Large intestine (tissue), 12 donors: ENCODE results near the gene RPL26. TPM values are rescaled to one million over a fixed set of nuclear protein-coding genes. Genes with fewer than 3 reads are reported as not detected.

Experiments used
- DNase-seq, 2 donors: peaks; one replicate each; pipeline versions ENCODE4 v3.0.0 to v3.0.0-alpha.2; 2013
- H3K27ac ChIP-seq: one replicate; pipeline ENCODE4 v1.5.1; 2013; ENCODE audit warnings: low read length
- H3K27me3 ChIP-seq: 2 replicates; pipeline ENCODE4 v1.6.1; 2013; ENCODE audit warnings: low read length; ENCODE audit not compliant: control insufficient read depth, insufficient read depth
- H3K36me3 ChIP-seq: 2 replicates; pipeline ENCODE4 v1.6.1; 2013; ENCODE audit warnings: low read length; ENCODE audit not compliant: control insufficient read depth, insufficient read depth
- H3K4me1 ChIP-seq: one replicate; pipeline ENCODE4 v1.6.1; 2013; ENCODE audit warnings: low read length; ENCODE audit not compliant: control insufficient read depth, insufficient read depth
- H3K4me3 ChIP-seq: one replicate; pipeline ENCODE4 v1.5.1; 2013; ENCODE audit warnings: low read length
- H3K9me3 ChIP-seq: one replicate; pipeline ENCODE4 v1.6.1; 2013; ENCODE audit warnings: mild to moderate bottlenecking, low read depth, low read length, moderate library complexity; ENCODE audit not compliant: control insufficient read depth
- WGBS: methylation state at CpG from one replicate; pipeline ENCODE4 v1.1.5; 2013; ENCODE audit warnings: low lambda C conversion rate; ENCODE audit not compliant: insufficient coverage; 5-methylcytosine and 5-hydroxymethylcytosine counted together
- long read RNA-seq, 11 donors: transcript quantifications; one replicate each; lab custom pipeline, GENCODE V29; 2026
- polyA plus RNA-seq: library from polyadenylated mRNA; unstranded; fragments of 120-200 nt; gene quantifications from one replicate; pipeline ENCODE4 v1.2.1, GENCODE V29; 2013

RPL26 gene
- polyA plus RNA-seq, result 3,709 TPM
- long read RNA-seq, donor 1, transcript RPL26-204 (3 exons, 1,002 nt), result minor isoform, 30 of 1,584 reads
- long read RNA-seq, donor 1, transcript RPL26-202 (2 exons, 456 nt), result minor isoform, 48 of 1,584 reads
- long read RNA-seq, donor 1, transcript RPL26-214 (4 exons, 528 nt), result major isoform, 1,176 of 1,584 reads
- long read RNA-seq, donor 1, transcript RPL26-203 (2 exons, 569 nt), result minor isoform, 13 of 1,584 reads
- long read RNA-seq, donor 1, partial matches to known transcripts, result 245 of 1,584 reads
- long read RNA-seq, donor 1, other reads (novel, unspliced or antisense), result 66 of 1,584 reads
- long read RNA-seq, donor 2, transcript RPL26-204 (3 exons, 1,002 nt), result minor isoform, 71 of 2,974 reads
- long read RNA-seq, donor 2, transcript RPL26-214 (4 exons, 528 nt), result major isoform, 2,076 of 2,974 reads
- long read RNA-seq, donor 2, transcript RPL26-203 (2 exons, 569 nt), result minor isoform, 23 of 2,974 reads
- long read RNA-seq, donor 2, transcript RPL26-202 (2 exons, 456 nt), result minor isoform, 87 of 2,974 reads
- long read RNA-seq, donor 2, partial matches to known transcripts, result 612 of 2,974 reads
- long read RNA-seq, donor 2, other reads (novel, unspliced or antisense), result 89 of 2,974 reads
- long read RNA-seq, donor 3, result 0 reads
- long read RNA-seq, donor 4, transcript RPL26-214 (4 exons, 528 nt), result major isoform, 296 of 394 reads
- long read RNA-seq, donor 4, transcript RPL26-202 (2 exons, 456 nt), result minor isoform, 7 of 394 reads
- long read RNA-seq, donor 4, partial matches to known transcripts, result 70 of 394 reads
- long read RNA-seq, donor 4, other reads (novel, unspliced or antisense), result 13 of 394 reads
- long read RNA-seq, donor 5, transcript RPL26-204 (3 exons, 1,002 nt), result minor isoform, 16 of 1,619 reads
- long read RNA-seq, donor 5, transcript RPL26-202 (2 exons, 456 nt), result minor isoform, 35 of 1,619 reads
- long read RNA-seq, donor 5, transcript RPL26-203 (2 exons, 569 nt), result minor isoform, 10 of 1,619 reads
- long read RNA-seq, donor 5, transcript RPL26-214 (4 exons, 528 nt), result major isoform, 1,207 of 1,619 reads
- long read RNA-seq, donor 5, partial matches to known transcripts, result 276 of 1,619 reads
- long read RNA-seq, donor 5, other reads (novel, unspliced or antisense), result 64 of 1,619 reads
- long read RNA-seq, donor 6, transcript RPL26-203 (2 exons, 569 nt), result minor isoform, 31 of 2,793 reads
- long read RNA-seq, donor 6, transcript RPL26-214 (4 exons, 528 nt), result major isoform, 1,787 of 2,793 reads
- long read RNA-seq, donor 6, transcript RPL26-202 (2 exons, 456 nt), result minor isoform, 181 of 2,793 reads
- long read RNA-seq, donor 6, transcript RPL26-204 (3 exons, 1,002 nt), result minor isoform, 88 of 2,793 reads
- long read RNA-seq, donor 6, partial matches to known transcripts, result 592 of 2,793 reads
- long read RNA-seq, donor 6, other reads (novel, unspliced or antisense), result 92 of 2,793 reads
- long read RNA-seq, donor 7, transcript RPL26-202 (2 exons, 456 nt), result minor isoform, 68 of 1,384 reads
- long read RNA-seq, donor 7, transcript RPL26-204 (3 exons, 1,002 nt), result minor isoform, 50 of 1,384 reads
- long read RNA-seq, donor 7, transcript RPL26-203 (2 exons, 569 nt), result minor isoform, 13 of 1,384 reads
- long read RNA-seq, donor 7, transcript RPL26-214 (4 exons, 528 nt), result major isoform, 957 of 1,384 reads
- long read RNA-seq, donor 7, partial matches to known transcripts, result 234 of 1,384 reads
- long read RNA-seq, donor 7, other reads (novel, unspliced or antisense), result 53 of 1,384 reads
- long read RNA-seq, donor 8, transcript RPL26-203 (2 exons, 569 nt), result minor isoform, 29 of 4,423 reads
- long read RNA-seq, donor 8, transcript RPL26-214 (4 exons, 528 nt), result major isoform, 3,385 of 4,423 reads
- long read RNA-seq, donor 8, transcript RPL26-204 (3 exons, 1,002 nt), result minor isoform, 124 of 4,423 reads
- long read RNA-seq, donor 8, transcript RPL26-202 (2 exons, 456 nt), result minor isoform, 146 of 4,423 reads
- long read RNA-seq, donor 8, partial matches to known transcripts, result 636 of 4,423 reads
- long read RNA-seq, donor 8, other reads (novel, unspliced or antisense), result 84 of 4,423 reads
- long read RNA-seq, donor 9, transcript RPL26-204 (3 exons, 1,002 nt), result minor isoform, 130 of 4,255 reads
- long read RNA-seq, donor 9, transcript RPL26-208 (2 exons, 534 nt), result minor isoform, 35 of 4,255 reads
- long read RNA-seq, donor 9, transcript RPL26-202 (2 exons, 456 nt), result minor isoform, 175 of 4,255 reads
- long read RNA-seq, donor 9, transcript RPL26-214 (4 exons, 528 nt), result major isoform, 3,061 of 4,255 reads
- long read RNA-seq, donor 9, partial matches to known transcripts, result 652 of 4,255 reads
- long read RNA-seq, donor 9, other reads (novel, unspliced or antisense), result 177 of 4,255 reads
- long read RNA-seq, donor 10, transcript RPL26-204 (3 exons, 1,002 nt), result minor isoform, 70 of 3,286 reads
- long read RNA-seq, donor 10, transcript RPL26-202 (2 exons, 456 nt), result minor isoform, 167 of 3,286 reads
- long read RNA-seq, donor 10, transcript RPL26-203 (2 exons, 569 nt), result minor isoform, 19 of 3,286 reads
- long read RNA-seq, donor 10, transcript RPL26-214 (4 exons, 528 nt), result major isoform, 2,376 of 3,286 reads
- long read RNA-seq, donor 10, partial matches to known transcripts, result 522 of 3,286 reads
- long read RNA-seq, donor 10, other reads (novel, unspliced or antisense), result 126 of 3,286 reads
- long read RNA-seq, donor 11, transcript RPL26-214 (4 exons, 528 nt), result major isoform, 1,305 of 1,895 reads
- long read RNA-seq, donor 11, transcript RPL26-204 (3 exons, 1,002 nt), result minor isoform, 38 of 1,895 reads
- long read RNA-seq, donor 11, transcript RPL26-203 (2 exons, 569 nt), result minor isoform, 13 of 1,895 reads
- long read RNA-seq, donor 11, transcript RPL26-202 (2 exons, 456 nt), result minor isoform, 99 of 1,895 reads
- long read RNA-seq, donor 11, partial matches to known transcripts, result 355 of 1,895 reads
- long read RNA-seq, donor 11, other reads (novel, unspliced or antisense), result 68 of 1,895 reads

DNA sequence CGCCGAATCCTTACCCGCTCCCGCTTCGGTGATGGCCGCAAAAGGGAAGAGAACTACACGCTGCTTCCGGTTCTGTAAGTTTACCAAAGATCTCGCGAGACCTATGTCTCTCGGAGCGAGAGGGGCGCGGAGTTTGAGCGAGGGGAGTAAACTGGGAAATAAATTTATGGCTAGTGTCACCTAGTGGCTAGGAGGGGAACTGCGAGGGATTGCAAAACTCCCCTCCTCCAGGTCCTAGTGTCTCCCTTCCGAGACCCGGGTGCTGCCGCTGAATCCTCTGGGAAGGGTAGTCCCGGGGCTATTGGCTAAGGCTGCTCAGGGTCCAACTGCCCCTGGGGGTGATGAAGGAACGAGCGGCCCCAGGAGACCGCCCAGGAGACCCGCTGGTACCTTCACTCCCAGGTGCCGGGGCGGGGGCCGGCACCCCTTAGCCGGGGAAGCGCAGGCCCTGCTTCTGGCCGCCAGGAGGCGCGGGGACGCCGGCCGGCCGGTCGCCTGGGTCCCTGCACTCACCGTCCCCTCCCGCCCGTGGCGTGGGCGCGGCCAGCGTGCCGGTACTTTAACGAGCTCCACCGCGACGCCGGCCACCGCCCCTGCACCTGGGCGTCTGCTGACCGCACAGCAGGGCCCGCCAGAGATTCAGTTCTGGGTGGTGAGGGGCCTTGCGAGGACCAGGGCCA is at the start of gene RPL26:
TSS of gene RPL26 (minus strand) at position 51 of the 680 bp plus-strand sequence. CDS start 883 bp downstream, outside the sequence.
- no CpG with 5 or more reads among the region's 55 CpGs for WGBS
- peaks cover 21% of the 10 kb centered on the region for H3K4me1 ChIP-seq
- DNase-seq, result peak; percentile 97 to 99
- peaks cover 36% of the 10 kb centered on the region for H3K36me3 ChIP-seq
- H3K4me3 ChIP-seq, result peak within 1 kb of the TSS; percentile 90
- peak within 1 kb of the TSS; percentile 93 for H3K27ac ChIP-seq
- no peaks in the 10 kb centered on the region for H3K27me3 ChIP-seq
- no peaks in the 10 kb centered on the region for H3K9me3 ChIP-seq

DNA sequence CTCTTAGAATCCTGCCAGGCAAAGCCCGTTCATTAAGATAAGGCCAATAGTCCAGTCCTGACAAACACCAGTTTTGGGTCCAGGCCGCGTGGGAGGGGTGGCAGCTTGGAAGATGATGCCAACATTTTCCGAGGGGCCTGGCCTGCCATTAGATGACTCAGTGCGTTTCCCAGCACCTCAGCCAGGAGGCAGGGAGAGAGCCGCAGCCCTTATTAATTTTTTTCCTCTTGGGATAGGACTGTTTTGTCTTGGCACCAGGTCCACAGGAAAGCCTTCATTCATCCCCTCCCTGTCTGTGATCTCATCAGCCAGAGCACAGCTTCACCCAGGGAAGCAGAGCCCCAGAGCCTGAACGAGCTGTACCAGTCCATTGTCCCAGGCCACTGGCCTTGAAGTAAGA is 48.0 kb upstream of the RPL26 start:
- no peaks in the 10 kb centered on the region for H3K27me3 ChIP-seq
- H3K9me3 ChIP-seq, result no peaks in the 10 kb centered on the region
- H3K4me3 ChIP-seq, result no peak overlapping the region
- H3K4me1 ChIP-seq, result no peaks in the 10 kb centered on the region
- DNase-seq, result no peak
- H3K27ac ChIP-seq, result no peak overlapping the region
- H3K36me3 ChIP-seq, result no peaks in the 10 kb centered on the region
- WGBS, result no CpG with 5 or more reads among the region's 7 CpGs

GRCh38 chr17:8426802-8427201 is 43.8 kb upstream of the RPL26 start:
- H3K4me1 ChIP-seq, result no peaks in the 10 kb centered on the region
- WGBS, result no CpG with 5 or more reads among the region's 3 CpGs
- H3K27me3 ChIP-seq, result no peaks in the 10 kb centered on the region
- no peak overlapping the region for H3K27ac ChIP-seq
- H3K36me3 ChIP-seq, result no peaks in the 10 kb centered on the region
- no peak overlapping the region for H3K4me3 ChIP-seq
- no peak for DNase-seq
- no peaks in the 10 kb centered on the region for H3K9me3 ChIP-seq

GRCh38 chr17:8426094-8426720 is 43.2 kb upstream of the RPL26 start:
- Histone ChIP-seq H3K4me3 (no peak overlapping the region), H3K27me3 (no peaks in the 10 kb centered on the region), H3K27ac (no peak overlapping the region), H3K4me1 (no peaks in the 10 kb centered on the region), H3K9me3 (no peaks in the 10 kb centered on the region), H3K36me3 (no peaks in the 10 kb centered on the region)
- WGBS, result 60% methylated on average over 1 of the region's 6 CpGs
- DNase-seq, result no peak

- peaks cover 2% of the 10 kb centered on the region for H3K27me3 ChIP-seq
- WGBS, result no CpG with 5 or more reads among the region's 3 CpGs
- H3K4me1 ChIP-seq, result no peaks in the 10 kb centered on the region
- H3K9me3 ChIP-seq, result no peaks in the 10 kb centered on the region
- no peak overlapping the region for H3K27ac ChIP-seq
- DNase-seq, result no peak
- no peak overlapping the region for H3K4me3 ChIP-seq
- no peaks in the 10 kb centered on the region for H3K36me3 ChIP-seq
Observed at GRCh38 chr17:8421571-8421970, 38.6 kb upstream of the RPL26 start.

DNA sequence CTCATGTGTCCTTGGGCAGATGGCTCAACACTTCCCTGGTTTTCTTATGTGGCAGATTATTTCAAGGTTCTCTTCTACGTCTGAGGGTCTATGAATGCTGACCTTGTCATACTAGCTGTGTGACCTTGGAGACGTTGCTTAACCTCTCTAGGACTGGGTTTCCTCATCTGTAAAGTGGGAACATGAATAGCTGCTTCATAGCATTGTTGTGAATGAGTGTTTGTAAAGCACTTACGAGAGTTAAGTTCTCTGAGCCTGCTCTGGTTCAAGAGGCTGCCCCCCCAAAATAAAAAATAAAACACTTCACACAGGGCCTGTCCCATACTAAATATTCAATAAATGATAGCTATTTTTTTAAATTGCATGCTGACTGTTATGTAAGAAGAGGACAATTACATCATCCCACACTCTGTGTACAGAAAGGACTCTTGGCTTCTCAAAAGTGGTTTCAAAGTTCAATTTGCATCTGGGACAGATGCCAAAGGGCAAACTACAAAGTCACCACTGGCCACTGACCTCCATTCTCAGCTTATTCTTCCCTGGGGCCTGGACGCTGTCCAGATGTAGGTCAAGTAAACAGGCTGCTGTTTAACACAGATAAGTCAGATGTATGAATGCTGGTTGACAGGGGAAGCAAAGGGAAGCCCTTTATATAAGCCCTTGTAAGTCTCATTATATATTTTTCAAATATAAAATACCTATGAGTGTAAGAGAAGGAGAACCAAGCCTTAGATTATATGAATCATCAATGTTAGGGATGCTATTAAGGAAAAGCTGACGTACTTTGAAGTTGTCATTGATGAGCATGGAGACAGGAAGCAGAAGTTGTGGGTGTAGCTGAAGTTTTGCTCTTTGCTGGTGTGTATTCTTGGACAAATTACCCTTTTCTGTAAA is 37.3 kb upstream of the RPL26 start:
- no peaks in the 10 kb centered on the region for H3K4me1 ChIP-seq
- 60% methylated on average over 1 of the region's 5 CpGs for WGBS

GRCh38 chr17:8419305-8419704 is 36.3 kb upstream of the RPL26 start:
- no peak overlapping the region for H3K4me3 ChIP-seq
- WGBS, result 73% methylated on average over 1 of the region's 1 CpG
- no peaks in the 10 kb centered on the region for H3K9me3 ChIP-seq
- no peaks in the 10 kb centered on the region for H3K36me3 ChIP-seq
- no peak for DNase-seq
- H3K27ac ChIP-seq, result no peak overlapping the region
- peaks cover 2% of the 10 kb centered on the region for H3K27me3 ChIP-seq
- H3K4me1 ChIP-seq, result no peaks in the 10 kb centered on the region

More for the DNA sequence above, 37.3 kb upstream of the RPL26 start:
- no peaks in the 10 kb centered on the region for H3K36me3 ChIP-seq
- DNase-seq, result peak; percentile 85 to 91
- peak overlapping the region; percentile 25 for H3K27ac ChIP-seq
- H3K27me3 ChIP-seq, result peaks cover 2% of the 10 kb centered on the region
- no peak overlapping the region for H3K4me3 ChIP-seq
- H3K9me3 ChIP-seq, result no peaks in the 10 kb centered on the region
